ENCODE results near the gene TGM6.

The TGM6 gene

GRCh38 chr20:2455771-2456497, 75.2 kb downstream of the TGM6 start:
- DNase-seq (ENCODE audit: low read depth): no peak

GRCh38 chr20:2458919-2459499, 78.3 kb downstream of the TGM6 start:
- no peak for TF ChIP-seq CTCF (IDR thresholded peaks at IDR 0.05; ENCODE audit: low read length, missing control alignments)
- H3K4me3 ChIP-seq (replicated peaks; ENCODE audit: low read depth, low read length): no peak overlapping the region
- no peak for DNase-seq (ENCODE audit: low read depth)

More at GRCh38 chr20:2455771-2456497, 75.2 kb downstream of the TGM6 start:
- no peak overlapping the region for H3K4me3 ChIP-seq (replicated peaks; ENCODE audit: low read depth, low read length)
- no peak for TF ChIP-seq CTCF (IDR thresholded peaks at IDR 0.05; ENCODE audit: low read length, missing control alignments)

DNA sequence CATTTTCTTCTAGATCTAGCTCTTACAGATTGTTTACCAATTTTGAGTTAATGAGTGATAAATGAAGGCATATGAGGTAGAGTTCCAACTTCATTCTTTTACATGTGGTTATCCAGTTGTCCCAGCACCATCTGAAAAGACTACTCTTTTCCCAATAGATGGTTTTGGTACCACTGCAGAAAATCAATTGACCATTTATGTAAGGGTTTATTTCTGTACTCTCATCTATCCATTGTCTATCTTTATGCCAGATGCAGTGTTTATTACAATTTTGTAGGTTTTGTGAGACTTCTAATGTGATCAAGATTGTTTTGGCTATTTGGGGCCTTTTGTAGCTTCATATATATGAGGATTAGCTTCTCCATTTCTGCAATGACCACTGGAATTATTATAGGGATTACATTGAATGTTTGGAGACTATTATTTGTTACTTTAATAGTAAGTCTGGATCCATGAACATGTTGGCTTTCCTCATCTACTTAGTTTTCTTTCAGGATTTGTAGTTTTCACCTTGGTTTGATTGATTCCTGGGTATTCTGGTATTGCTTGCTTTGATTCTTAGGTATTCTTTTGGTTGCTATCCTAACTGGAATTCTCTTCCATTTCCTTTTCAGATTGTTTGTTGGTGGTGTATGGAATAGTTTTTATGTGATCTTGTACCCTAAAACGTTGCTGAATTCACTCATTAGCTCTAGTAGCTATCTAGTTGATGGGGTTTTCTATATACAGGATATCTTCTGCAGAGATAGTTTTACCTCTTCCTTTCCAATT, 79.5 kb downstream of the TGM6 start:
- no peak for DNase-seq (ENCODE audit: low read depth)
- H3K4me3 ChIP-seq (replicated peaks; ENCODE audit: low read depth, low read length): no peak overlapping the region
- no peak for TF ChIP-seq CTCF (IDR thresholded peaks at IDR 0.05; ENCODE audit: low read length, missing control alignments)

DNA sequence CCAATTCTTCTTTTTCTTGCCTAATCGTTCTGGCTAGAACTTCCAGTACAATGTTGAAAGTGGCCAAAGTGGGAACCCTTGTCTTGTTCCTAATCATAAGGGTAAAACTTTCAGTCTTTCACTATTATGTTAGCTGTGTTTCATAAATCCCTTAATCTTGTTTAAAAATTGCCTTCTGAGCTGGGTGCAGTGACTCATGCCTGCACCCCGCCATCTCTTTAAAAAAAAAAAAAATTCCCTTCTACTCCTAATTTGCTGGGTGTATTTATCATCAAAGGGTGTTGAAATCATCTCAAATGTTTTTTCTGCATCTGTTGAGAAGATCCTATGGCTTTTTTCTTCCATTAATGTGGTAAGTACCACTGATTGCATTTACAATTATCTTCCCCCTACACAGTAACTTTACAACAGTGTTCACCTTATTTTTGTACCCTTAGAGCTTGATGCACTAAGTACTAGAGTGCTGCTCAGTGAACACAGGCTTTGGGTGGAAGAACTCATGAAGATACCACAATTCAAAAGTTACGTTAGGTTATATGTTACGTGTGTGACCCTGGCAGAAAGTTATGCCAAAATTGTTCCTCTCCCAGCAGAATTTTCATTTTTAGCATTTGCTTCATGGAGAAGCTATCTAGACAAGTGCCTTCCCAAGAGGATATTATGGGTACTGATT, 80.2 kb downstream of the TGM6 start:
- DNase-seq (ENCODE audit: low read depth): no peak

DNA sequence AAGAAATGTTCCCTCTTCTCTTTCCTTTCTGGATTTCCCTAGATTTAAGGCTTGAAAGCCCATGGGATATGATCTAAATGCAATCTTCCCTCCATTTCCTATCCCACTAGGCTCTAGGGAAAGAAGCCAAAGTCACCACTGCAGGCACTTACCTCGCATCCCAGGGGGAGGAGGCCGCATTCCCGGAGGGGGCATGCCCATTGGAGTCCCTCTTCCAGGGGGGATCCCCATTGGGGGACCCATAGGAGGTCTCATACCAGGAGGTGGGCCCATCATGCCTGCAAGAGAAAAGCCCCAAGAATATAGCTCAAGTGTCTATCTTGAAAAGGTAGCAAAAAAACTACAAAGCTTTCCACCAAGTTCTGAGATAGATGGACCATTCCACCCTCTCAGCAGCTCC, 81.8 kb downstream of the TGM6 start:
- TF ChIP-seq CTCF (IDR thresholded peaks at IDR 0.05; ENCODE audit: low read length, missing control alignments): no peak
- DNase-seq (ENCODE audit: low read depth): no peak
- no peak overlapping the region for H3K4me3 ChIP-seq (replicated peaks; ENCODE audit: low read depth, low read length)

More for the DNA sequence above, 80.2 kb downstream of the TGM6 start:
- H3K4me3 ChIP-seq (replicated peaks; ENCODE audit: low read depth, low read length): no peak overlapping the region
- no peak for TF ChIP-seq CTCF (IDR thresholded peaks at IDR 0.05; ENCODE audit: low read length, missing control alignments)

DNA sequence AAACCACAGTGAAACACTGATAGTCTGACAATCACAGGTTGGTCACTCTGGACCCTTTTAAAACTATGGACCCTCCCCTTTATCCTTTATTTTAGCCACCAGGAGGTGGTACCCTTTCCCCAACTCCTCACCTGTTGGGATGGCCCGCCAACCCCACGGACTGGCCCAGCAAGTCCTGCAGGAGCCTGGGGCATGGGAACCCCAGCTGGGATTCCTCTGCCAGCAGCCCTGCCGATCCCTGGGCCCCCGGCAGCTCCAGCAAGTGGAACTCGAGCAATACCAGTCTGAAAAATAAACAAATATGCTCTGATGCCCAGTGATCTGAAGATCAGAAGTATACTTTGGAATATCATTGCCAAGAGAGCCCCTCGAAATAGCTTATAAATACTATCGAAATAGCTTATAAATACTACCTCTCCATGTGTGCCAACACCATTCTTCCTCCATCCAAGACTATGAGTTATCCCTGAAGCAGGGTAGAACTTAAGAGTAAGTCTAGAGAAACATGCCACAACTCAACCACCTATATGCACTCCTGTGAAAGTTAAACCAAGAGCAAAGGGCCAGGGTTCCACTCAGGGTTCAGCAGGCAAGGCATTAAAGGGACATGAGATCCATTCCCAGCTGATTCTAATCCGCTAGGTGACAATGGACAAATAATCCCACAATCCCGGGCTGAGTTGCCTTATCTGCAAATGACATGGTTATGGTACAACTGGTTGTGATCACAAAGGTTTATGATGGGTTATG, 83.1 kb downstream of the TGM6 start:
- no peak for TF ChIP-seq CTCF (IDR thresholded peaks at IDR 0.05; ENCODE audit: low read length, missing control alignments)
- H3K4me3 ChIP-seq (replicated peaks; ENCODE audit: low read depth, low read length): no peak overlapping the region
- DNase-seq (ENCODE audit: low read depth): no peak
